Measurements from ENCODE around the gene TSPAN13.

TSPAN13 gene

GRCh38 chr7:16776053-16776452 is 22.5 kb downstream of the TSPAN13 start:
- no peak overlapping the region for H3K4me3 ChIP-seq (replicated peaks in 1 of 2; ENCODE audit: low read depth in 2 of 2, low read length in 2 of 2)
- DNase-seq (ENCODE audit: low read depth in 2 of 2), result no peak
- TF ChIP-seq, protein P1, sequence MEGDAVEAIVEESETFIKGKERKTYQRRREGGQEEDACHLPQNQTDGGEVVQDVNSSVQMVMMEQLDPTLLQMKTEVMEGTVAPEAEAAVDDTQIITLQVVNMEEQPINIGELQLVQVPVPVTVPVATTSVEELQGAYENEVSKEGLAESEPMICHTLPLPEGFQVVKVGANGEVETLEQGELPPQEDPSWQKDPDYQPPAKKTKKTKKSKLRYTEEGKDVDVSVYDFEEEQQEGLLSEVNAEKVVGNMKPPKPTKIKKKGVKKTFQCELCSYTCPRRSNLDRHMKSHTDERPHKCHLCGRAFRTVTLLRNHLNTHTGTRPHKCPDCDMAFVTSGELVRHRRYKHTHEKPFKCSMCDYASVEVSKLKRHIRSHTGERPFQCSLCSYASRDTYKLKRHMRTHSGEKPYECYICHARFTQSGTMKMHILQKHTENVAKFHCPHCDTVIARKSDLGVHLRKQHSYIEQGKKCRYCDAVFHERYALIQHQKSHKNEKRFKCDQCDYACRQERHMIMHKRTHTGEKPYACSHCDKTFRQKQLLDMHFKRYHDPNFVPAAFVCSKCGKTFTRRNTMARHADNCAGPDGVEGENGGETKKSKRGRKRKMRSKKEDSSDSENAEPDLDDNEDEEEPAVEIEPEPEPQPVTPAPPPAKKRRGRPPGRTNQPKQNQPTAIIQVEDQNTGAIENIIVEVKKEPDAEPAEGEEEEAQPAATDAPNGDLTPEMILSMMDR (IDR thresholded peaks at IDR 0.05; ENCODE audit: low read depth, low read length), result no peak

DNA sequence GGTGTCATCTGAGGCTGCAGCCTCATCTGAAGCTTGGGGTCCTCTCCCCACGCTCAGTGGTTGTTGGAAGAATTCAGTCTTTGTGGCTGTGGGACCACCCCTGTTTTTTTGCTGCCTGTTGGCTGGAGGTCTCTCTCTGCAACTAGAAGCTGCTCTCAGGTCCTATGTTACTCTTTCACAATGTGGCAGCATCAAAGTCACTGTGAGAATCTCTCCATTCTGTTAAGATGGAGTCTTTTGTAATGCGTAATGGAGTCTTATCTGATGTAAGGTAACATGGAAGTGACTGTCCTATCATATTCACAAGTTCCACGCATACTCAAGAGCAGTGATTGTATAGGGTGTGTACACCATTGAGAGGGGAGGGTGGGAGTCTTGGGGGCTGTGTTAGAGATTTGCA is 24.9 kb downstream of the TSPAN13 start:
- TF ChIP-seq, protein P1 (IDR thresholded peaks at IDR 0.05; ENCODE audit: low read depth, low read length), result no peak
- H3K4me3 ChIP-seq (replicated peaks in 1 of 2; ENCODE audit: low read depth in 2 of 2, low read length in 2 of 2), result no peak overlapping the region
- DNase-seq (ENCODE audit: low read depth in 2 of 2), result no peak

DNA sequence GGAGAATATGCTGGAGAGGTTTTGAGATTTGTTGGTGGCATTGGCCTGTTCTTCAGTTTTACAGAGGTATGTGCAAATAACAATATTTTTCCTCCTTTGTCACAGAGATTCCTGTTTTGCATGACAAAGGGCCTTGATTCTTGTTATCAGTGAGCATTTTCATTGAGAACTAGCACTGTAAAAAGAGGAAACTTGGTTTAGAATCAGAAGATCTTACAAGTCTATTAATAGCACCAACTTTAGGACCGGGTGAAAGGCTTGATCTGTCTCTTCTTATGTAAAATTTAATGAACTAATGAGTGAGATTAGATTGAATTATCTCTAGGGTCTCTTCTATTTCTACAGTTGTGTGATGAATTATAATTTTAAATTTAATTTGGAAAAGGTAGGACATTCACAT is 25.5 kb downstream of the TSPAN13 start:
- TF ChIP-seq, protein P1 (IDR thresholded peaks at IDR 0.05; ENCODE audit: low read depth, low read length), result no peak
- no peak overlapping the region for H3K4me3 ChIP-seq (replicated peaks in 1 of 2; ENCODE audit: low read depth in 2 of 2, low read length in 2 of 2)
- DNase-seq (ENCODE audit: low read depth in 2 of 2), result no peak

- TF ChIP-seq, protein P1 (IDR thresholded peaks at IDR 0.05; ENCODE audit: low read depth, low read length), result no peak
- DNase-seq (ENCODE audit: low read depth in 2 of 2), result no peak
- H3K4me3 ChIP-seq (replicated peaks in 1 of 2; ENCODE audit: low read depth in 2 of 2, low read length in 2 of 2), result no peak overlapping the region
These were observed 27.0 kb downstream of the TSPAN13 start for GRCh38 chr7:16780596-16780995.

DNA sequence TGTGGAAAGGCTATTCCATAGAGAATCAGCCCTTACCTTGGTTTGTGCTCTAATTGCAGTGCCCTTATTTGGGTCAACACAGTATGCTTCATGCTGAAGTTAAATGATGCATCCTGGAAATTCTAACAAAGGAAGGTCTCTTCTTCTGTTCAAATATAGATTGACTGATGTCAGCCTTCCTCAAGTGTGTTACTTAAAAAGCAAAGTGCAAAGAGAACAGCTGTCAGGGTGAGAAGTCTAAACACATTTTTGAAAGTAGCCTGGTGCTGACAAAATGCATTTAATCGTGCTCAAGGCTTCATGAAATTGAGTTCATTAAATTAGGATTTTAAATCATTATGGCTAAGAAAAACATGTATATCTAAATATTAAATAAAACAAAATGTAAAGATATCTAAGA is 31.8 kb downstream of the TSPAN13 start:
- TF ChIP-seq, protein P1 (IDR thresholded peaks at IDR 0.05; ENCODE audit: low read depth, low read length), result no peak
- DNase-seq (ENCODE audit: low read depth in 2 of 2), result no peak
- H3K4me3 ChIP-seq (replicated peaks in 1 of 2; ENCODE audit: low read depth in 2 of 2, low read length in 2 of 2), result no peak overlapping the region

- TF ChIP-seq, protein P1 (IDR thresholded peaks at IDR 0.05; ENCODE audit: low read depth, low read length), result no peak
- no peak for DNase-seq (ENCODE audit: low read depth in 2 of 2)
- H3K4me3 ChIP-seq (replicated peaks in 1 of 2; ENCODE audit: low read depth in 2 of 2, low read length in 2 of 2), result no peak overlapping the region
These were observed 32.3 kb downstream of the TSPAN13 start for GRCh38 chr7:16785846-16786245.

DNA sequence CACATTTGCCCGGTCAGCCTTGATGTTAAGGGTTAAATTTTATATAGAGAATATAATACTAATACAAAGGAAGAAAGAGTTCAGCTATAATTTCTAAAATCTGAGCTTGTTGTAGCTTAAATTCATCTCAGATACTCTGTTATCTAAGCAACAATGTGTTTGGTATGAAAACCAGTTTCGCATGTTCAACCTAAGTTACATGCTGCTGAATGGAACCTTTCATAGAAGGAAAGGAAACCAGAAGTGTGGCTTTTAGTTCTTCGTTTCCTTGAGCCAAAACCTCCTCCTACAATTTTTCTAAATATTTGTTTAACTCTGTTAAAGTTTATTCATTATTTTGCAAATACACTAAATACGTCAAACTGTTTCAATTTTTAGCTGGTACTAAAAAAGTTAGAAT is 32.7 kb downstream of the TSPAN13 start:
- TF ChIP-seq, protein P1 (IDR thresholded peaks at IDR 0.05; ENCODE audit: low read depth, low read length), result no peak
- no peak overlapping the region for H3K4me3 ChIP-seq (replicated peaks in 1 of 2; ENCODE audit: low read depth in 2 of 2, low read length in 2 of 2)
- no peak for DNase-seq (ENCODE audit: low read depth in 2 of 2)

Data from cardiac fibroblast (primary cell).